Measurements from ENCODE around the gene RAPSN.

RAPSN gene

DNA sequence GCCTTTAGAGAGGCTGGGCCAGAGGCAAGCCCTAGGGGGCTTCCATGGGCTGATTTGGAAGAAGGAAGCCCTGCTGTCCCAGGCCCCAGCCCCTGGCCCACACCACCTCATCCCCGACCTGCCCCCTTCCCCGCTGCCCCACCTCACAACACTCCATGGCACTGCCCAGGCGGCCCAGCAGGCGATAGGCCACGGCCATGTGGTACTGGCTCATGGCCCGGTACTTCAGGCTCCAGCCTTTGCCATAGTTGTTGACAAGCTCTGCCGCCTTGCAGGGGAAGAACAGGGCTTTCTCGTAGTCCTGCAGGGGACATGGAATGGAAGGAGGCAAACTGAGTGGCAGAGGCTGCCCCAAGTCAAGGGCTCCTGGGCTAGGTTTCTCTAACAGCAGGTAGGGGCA lies 6.4 kb downstream of the RAPSN start:
- H3K27ac ChIP-seq (ENCODE audit: low read length): no peak overlapping the region
- no peaks in the 10 kb centered on the region for H3K36me3 ChIP-seq (ENCODE audit: insufficient read depth, low read depth, low read length)
- H3K27me3 ChIP-seq (ENCODE audit: insufficient read depth, low read length): no peaks in the 10 kb centered on the region
- no peaks in the 10 kb centered on the region for H3K9me3 ChIP-seq (ENCODE audit: insufficient read depth, low read depth, low read length)
- H3K4me3 ChIP-seq (ENCODE audit: low read length): no peak overlapping the region
- no peaks in the 10 kb centered on the region for H3K4me1 ChIP-seq (ENCODE audit: insufficient read depth, low read length)
- no peak overlapping the region for H3K9ac ChIP-seq (ENCODE audit: low read depth, low read length)

DNA sequence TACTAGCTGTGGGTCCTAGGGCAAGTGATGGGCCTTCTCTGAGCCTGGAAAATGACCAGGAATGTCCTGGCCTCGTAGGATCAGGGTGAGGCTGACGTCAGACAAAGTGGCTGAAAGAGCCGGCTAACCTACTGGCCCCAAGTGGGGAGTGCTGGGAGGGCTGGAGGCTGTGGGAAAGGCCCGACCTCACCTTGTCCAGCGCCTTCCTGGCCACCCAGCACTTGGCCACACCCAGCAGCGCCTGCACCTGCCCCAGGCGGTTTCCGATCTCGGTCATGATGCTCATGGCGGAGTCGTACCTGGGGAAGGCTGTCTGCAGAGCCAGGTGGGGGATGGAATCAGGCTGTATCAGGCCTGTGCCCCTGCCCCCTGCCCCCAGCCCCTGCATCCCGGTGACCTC lies 7.5 kb downstream of the RAPSN start:
- H3K9me3 ChIP-seq (ENCODE audit: insufficient read depth, low read depth, low read length): no peaks in the 10 kb centered on the region
- no peak overlapping the region for H3K27ac ChIP-seq (ENCODE audit: low read length)
- H3K4me3 ChIP-seq (ENCODE audit: low read length): no peak overlapping the region
- H3K4me1 ChIP-seq (ENCODE audit: insufficient read depth, low read length): no peaks in the 10 kb centered on the region
- no peak overlapping the region for H3K9ac ChIP-seq (ENCODE audit: low read depth, low read length)
- H3K36me3 ChIP-seq (ENCODE audit: insufficient read depth, low read depth, low read length): no peaks in the 10 kb centered on the region
- no peaks in the 10 kb centered on the region for H3K27me3 ChIP-seq (ENCODE audit: insufficient read depth, low read length)

DNA sequence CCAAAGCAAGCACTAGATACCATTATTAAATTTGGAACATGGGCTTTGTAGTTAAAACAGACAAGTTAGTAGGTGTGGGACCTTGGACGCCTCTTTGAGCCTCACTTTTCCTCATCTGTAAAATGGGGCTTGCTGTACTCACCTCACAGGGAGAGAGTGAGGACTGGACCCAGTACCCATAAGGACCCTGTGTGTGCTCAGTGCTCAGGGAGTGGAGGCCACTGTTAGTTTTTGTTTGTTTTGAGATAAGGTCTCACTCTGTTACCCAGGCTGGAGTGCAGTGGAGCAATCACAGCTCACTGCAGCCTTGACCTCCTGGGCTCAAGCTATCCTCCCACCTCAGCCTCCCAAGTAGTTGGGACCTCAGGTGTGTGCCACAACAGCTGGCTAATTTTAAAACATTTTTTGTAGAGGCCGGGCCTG lies 8.9 kb downstream of the RAPSN start:
- no peaks in the 10 kb centered on the region for H3K36me3 ChIP-seq (ENCODE audit: insufficient read depth, low read depth, low read length)
- no peak overlapping the region for H3K9ac ChIP-seq (ENCODE audit: low read depth, low read length)
- no peaks in the 10 kb centered on the region for H3K27me3 ChIP-seq (ENCODE audit: insufficient read depth, low read length)
- no peak overlapping the region for H3K4me3 ChIP-seq (ENCODE audit: low read length)
- H3K27ac ChIP-seq (ENCODE audit: low read length): no peak overlapping the region
- no peaks in the 10 kb centered on the region for H3K9me3 ChIP-seq (ENCODE audit: insufficient read depth, low read depth, low read length)
- H3K4me1 ChIP-seq (ENCODE audit: insufficient read depth, low read length): no peaks in the 10 kb centered on the region

DNA sequence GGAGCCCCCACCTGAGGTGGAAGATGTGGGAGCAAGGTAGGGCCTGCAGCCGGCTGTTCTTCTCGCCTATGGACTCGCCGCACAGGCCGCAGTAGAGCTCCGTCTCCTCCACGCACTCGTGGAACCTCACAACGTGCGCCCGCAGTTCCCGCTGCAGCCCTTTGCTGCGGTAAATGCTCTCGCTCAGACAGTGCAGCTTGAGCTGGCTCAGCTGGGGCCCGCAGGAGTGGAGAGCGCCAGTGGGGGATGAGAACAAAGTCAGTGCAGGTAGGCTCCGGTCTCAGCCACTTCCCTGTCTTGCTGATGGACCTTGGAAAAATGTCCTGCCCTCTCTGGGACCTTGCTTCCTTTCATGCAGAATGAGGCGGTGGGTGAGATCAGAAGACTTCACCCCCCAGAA lies 10.2 kb downstream of the RAPSN start:
- no peak overlapping the region for H3K27ac ChIP-seq (ENCODE audit: low read length)
- no peak overlapping the region for H3K9ac ChIP-seq (ENCODE audit: low read depth, low read length)
- H3K9me3 ChIP-seq (ENCODE audit: insufficient read depth, low read depth, low read length): no peaks in the 10 kb centered on the region
- no peak overlapping the region for H3K4me3 ChIP-seq (ENCODE audit: low read length)
- no peaks in the 10 kb centered on the region for H3K4me1 ChIP-seq (ENCODE audit: insufficient read depth, low read length)
- no peaks in the 10 kb centered on the region for H3K27me3 ChIP-seq (ENCODE audit: insufficient read depth, low read length)
- no peaks in the 10 kb centered on the region for H3K36me3 ChIP-seq (ENCODE audit: insufficient read depth, low read depth, low read length)

DNA sequence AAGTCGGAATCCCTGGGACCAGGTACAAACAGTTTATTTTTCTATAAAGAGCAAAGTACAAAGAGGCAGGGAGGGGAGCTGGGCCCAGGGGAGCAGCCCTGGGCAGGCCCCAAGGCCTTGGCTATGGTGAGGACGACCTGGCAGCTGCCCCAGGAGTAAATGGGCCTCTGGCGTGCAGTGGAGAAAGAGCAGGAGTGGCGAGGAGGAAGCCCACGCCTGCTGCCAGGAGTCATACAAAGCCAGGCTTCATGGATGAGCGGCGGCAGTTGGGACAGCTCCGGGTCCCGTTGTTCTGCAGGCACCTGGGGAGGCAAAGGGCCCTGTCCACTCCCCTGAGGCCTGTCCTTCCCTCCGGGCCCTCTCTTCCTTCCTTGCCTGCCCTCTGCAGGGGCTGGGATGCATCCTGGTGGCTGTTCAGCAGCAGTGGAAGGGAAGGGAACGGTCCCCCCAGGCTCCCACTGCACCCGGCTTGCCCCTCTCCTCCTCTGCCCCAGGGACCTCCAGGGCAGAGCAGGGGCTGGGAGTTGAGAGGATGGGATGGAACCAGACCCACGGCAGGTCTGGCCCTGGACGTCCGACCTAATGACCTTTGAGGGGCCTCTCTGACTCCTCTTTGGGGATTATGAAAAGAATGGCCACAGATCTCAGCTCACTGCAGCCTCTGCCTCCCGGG lies 11.1 kb downstream of the RAPSN start:
- Histone ChIP-seq H3K9ac (ENCODE audit: low read depth, low read length) (no peak overlapping the region), H3K36me3 (ENCODE audit: insufficient read depth, low read depth, low read length) (no peaks in the 10 kb centered on the region), H3K4me1 (ENCODE audit: insufficient read depth, low read length) (no peaks in the 10 kb centered on the region), H3K27me3 (ENCODE audit: insufficient read depth, low read length) (no peaks in the 10 kb centered on the region), H3K9me3 (ENCODE audit: insufficient read depth, low read depth, low read length) (no peaks in the 10 kb centered on the region), H3K27ac (ENCODE audit: low read length) (no peak overlapping the region), H3K4me3 (ENCODE audit: low read length) (no peak overlapping the region)

DNA sequence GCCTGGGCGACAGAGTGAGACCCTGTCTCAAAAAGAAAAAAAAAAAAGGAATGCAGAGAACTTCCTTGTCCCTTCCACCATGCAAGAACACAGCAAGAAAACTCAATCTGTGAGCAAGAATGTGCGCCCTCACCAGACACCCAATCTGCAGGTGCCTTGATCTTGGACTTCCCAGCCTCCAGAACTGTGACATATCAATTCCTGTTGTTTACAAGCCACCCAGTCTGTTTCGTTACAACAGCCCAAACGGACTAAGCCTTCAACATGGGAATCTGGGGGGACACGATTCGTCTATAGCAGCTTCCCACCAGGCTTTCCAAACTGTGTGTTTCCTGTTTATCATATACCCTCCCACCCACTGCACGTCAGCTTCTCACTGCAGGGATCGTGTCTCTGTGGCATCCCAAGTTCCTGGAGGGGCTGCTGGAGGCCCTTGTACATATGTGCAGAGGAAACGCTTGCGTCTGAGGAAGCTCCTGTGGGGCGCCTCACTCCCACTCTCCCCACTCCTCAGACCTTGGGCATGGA lies 11.7 kb downstream of the RAPSN start:
- H3K36me3 ChIP-seq (ENCODE audit: insufficient read depth, low read depth, low read length): no peaks in the 10 kb centered on the region
- no peak overlapping the region for H3K4me3 ChIP-seq (ENCODE audit: low read length)
- H3K9me3 ChIP-seq (ENCODE audit: insufficient read depth, low read depth, low read length): no peaks in the 10 kb centered on the region
- H3K27me3 ChIP-seq (ENCODE audit: insufficient read depth, low read length): no peaks in the 10 kb centered on the region
- H3K9ac ChIP-seq (ENCODE audit: low read depth, low read length): no peak overlapping the region
- H3K4me1 ChIP-seq (ENCODE audit: insufficient read depth, low read length): no peaks in the 10 kb centered on the region
- H3K27ac ChIP-seq (ENCODE audit: low read length): no peak overlapping the region

DNA sequence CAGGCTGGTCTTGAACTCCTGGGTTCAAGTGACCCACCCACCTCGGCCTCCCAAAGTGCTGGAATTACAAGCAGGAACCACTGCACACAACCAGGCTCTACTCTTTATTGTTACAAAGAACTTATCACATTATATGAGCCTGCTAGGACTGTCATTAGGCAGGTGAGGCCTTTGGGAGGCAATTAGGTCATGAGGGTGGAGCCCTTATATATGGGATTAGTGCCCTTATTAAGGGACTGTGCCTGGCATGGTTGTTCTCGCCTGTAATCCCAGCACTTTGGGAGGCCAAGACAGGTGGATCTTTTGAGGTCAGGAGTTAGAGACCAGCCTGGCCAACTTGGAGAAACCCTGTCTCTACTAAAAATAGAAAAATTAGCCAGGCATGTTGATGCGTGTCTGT lies 12.2 kb downstream of the RAPSN start:
- Histone ChIP-seq H3K4me3 (ENCODE audit: low read length) (no peak overlapping the region), H3K9ac (ENCODE audit: low read depth, low read length) (no peak overlapping the region), H3K4me1 (ENCODE audit: insufficient read depth, low read length) (no peaks in the 10 kb centered on the region), H3K36me3 (ENCODE audit: insufficient read depth, low read depth, low read length) (no peaks in the 10 kb centered on the region), H3K27ac (ENCODE audit: low read length) (no peak overlapping the region), H3K9me3 (ENCODE audit: insufficient read depth, low read depth, low read length) (no peaks in the 10 kb centered on the region), H3K27me3 (ENCODE audit: insufficient read depth, low read length) (no peaks in the 10 kb centered on the region)

DNA sequence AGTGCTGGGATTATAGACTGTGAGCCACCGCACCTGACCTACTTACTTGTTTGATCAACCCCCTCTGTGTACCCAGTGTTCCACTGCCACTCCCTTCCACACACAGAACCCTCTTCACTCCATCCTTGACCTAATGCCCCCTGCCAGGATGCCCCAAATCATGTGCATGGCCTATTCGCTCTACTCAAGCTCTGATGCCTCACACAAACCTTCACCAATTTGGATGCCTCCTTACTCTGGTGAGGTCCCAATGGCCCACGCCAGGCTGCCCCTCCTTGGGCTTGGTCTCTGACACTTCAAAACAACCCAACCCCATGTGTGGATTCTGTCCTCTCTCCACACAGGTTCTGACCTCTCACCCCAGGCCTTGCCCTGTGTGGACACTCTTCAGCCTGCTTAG lies 13.2 kb downstream of the RAPSN start:
- Histone ChIP-seq H3K9ac (ENCODE audit: low read depth, low read length) (no peak overlapping the region), H3K27ac (ENCODE audit: low read length) (no peak overlapping the region), H3K36me3 (ENCODE audit: insufficient read depth, low read depth, low read length) (no peaks in the 10 kb centered on the region), H3K27me3 (ENCODE audit: insufficient read depth, low read length) (no peaks in the 10 kb centered on the region), H3K9me3 (ENCODE audit: insufficient read depth, low read depth, low read length) (no peaks in the 10 kb centered on the region), H3K4me1 (ENCODE audit: insufficient read depth, low read length) (no peaks in the 10 kb centered on the region), H3K4me3 (ENCODE audit: low read length) (no peak overlapping the region)

DNA sequence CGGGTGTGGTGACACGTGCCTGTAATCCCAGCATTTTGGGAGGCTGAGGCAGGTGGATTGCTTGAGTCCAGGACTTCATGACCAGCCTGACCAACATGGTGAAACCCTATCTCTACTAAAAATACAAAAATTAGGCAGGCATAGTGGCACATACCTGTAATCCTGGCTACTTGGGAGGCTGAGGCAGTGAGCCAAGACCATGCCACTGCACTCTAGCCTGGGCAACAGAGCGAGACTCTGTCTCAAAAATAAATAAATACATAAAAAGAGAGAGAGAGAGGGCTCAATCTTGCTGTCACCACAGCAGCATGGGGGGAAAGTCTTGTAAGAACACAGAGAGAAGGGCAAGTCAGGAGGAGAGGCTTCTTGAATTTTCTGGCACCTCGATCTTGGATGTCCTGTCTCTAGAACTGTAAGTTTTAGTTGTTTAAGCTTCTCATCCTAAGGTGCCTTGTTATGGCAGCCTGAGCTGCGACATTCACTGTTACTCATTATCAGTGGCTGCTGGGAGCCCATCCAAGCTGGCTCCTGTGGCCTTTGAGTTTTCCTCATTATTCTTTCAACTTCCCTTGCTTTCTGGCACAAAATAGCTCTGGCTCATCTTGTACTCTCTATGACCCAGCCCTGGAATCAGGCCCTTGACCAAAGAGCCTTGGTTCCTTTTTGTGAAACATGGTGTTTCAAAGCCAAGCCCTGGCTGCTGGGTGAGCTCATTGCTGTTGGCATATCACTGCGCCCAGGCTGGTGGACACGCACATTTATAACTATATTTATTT lies 14.7 kb downstream of the RAPSN start:
- Histone ChIP-seq H3K27ac (ENCODE audit: low read length) (no peak overlapping the region), H3K9ac (ENCODE audit: low read depth, low read length) (no peak overlapping the region), H3K27me3 (ENCODE audit: insufficient read depth, low read length) (no peaks in the 10 kb centered on the region), H3K4me1 (ENCODE audit: insufficient read depth, low read length) (no peaks in the 10 kb centered on the region), H3K36me3 (ENCODE audit: insufficient read depth, low read depth, low read length) (no peaks in the 10 kb centered on the region), H3K9me3 (ENCODE audit: insufficient read depth, low read depth, low read length) (no peaks in the 10 kb centered on the region), H3K4me3 (ENCODE audit: low read length) (no peak overlapping the region)

DNA sequence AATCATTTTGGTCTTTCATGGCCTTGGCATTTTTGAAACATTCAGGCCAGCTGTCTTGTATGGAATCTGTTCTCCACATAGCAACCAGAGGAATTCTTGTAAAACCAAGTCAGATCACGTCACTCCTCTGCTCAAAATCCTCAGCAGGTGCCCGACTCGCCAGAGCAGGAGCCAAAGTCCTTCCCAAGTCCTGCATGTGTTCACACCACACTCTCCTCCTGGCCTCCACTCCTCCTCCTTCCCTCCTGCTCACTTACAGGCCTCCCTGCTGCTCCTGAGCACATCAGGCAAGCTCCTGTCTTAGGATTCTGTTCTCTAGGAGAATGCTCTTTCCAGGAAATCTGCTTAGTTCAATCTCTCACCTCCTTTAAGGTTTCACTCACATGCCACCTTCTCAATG lies 15.8 kb downstream of the RAPSN start:
- no peaks in the 10 kb centered on the region for H3K9me3 ChIP-seq (ENCODE audit: insufficient read depth, low read depth, low read length)
- no peaks in the 10 kb centered on the region for H3K4me1 ChIP-seq (ENCODE audit: insufficient read depth, low read length)
- H3K4me3 ChIP-seq (ENCODE audit: low read length): no peak overlapping the region
- no peak overlapping the region for H3K9ac ChIP-seq (ENCODE audit: low read depth, low read length)
- no peaks in the 10 kb centered on the region for H3K36me3 ChIP-seq (ENCODE audit: insufficient read depth, low read depth, low read length)
- H3K27me3 ChIP-seq (ENCODE audit: insufficient read depth, low read length): no peaks in the 10 kb centered on the region
- no peak overlapping the region for H3K27ac ChIP-seq (ENCODE audit: low read length)

DNA sequence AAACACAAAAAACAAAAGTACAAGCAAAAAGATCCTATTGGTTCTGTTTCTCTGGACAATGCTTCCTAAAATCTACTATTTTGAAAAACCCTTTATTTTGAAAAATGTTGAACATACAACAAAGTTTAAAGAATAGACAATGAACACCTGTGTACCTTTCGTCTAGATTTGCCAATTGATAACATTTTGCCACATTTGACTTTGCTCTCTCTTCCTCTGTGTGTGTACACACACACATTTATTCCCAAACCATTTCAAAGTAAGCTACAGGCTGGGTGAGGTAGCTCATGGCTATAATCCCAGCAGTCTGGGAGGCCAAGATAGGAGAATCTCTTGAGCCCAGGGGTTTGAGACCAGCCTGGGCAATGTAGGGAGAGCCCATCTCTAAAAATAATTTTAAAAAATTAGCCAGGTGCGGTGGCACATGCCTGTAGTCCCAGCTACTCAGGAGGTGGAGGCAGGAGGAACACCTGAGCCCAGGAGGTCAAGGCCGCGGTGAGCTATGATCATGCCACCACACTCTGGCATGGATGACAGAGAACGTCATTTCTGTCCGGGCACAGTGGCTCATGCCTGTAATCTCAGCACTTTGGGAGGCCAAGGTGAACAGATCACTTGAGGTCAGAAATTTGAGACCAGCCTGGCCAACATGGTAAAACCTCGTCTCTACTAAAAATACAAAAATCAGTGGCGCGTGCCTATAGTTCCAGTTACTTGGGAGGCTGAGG lies 17.4 kb downstream of the RAPSN start:
- no peaks in the 10 kb centered on the region for H3K36me3 ChIP-seq (ENCODE audit: insufficient read depth, low read depth, low read length)

More for the DNA sequence above, 17.4 kb downstream of the RAPSN start:
- H3K27me3 ChIP-seq (ENCODE audit: insufficient read depth, low read length): no peaks in the 10 kb centered on the region
- H3K9ac ChIP-seq (ENCODE audit: low read depth, low read length): no peak overlapping the region
- H3K4me1 ChIP-seq (ENCODE audit: insufficient read depth, low read length): no peaks in the 10 kb centered on the region
- no peak overlapping the region for H3K27ac ChIP-seq (ENCODE audit: low read length)
- no peaks in the 10 kb centered on the region for H3K9me3 ChIP-seq (ENCODE audit: insufficient read depth, low read depth, low read length)
- H3K4me3 ChIP-seq (ENCODE audit: low read length): no peak overlapping the region

Data from iPS-20b (cell line).